H9 (cell line): ENCODE results near the gene ANKRD11. TPM values are rescaled to one million over a fixed set of nuclear protein-coding genes. Genes with fewer than 3 reads are reported as not detected.

ENCODE experiments used
- DNase-seq: peaks from one replicate; pipeline ENCODE4 v3.0.0-alpha.2; 2017
- H2AFZ ChIP-seq: one replicate; pipeline ENCODE4 v1.6.1; 2013; ENCODE audit warnings: mild to moderate bottlenecking, low read length, control low read depth, moderate library complexity
- H2AK5ac ChIP-seq: 2 replicates; pipeline ENCODE4 v1.6.1; 2013; ENCODE audit warnings: low read length, control low read depth, mixed read lengths; ENCODE audit not compliant: insufficient read length
- H2BK120ac ChIP-seq: one replicate; pipeline ENCODE4 v1.6.1; 2013; ENCODE audit warnings: low read depth, mild to moderate bottlenecking, low read length, control low read depth, inconsistent platforms; ENCODE audit not compliant: poor library complexity, severe bottlenecking
- H2BK12ac ChIP-seq: 2 replicates; pipeline ENCODE4 v1.6.1; 2013; ENCODE audit warnings: low read length, control low read depth, mixed read lengths, low read depth; ENCODE audit not compliant: insufficient read length
- H2BK15ac ChIP-seq: 2 replicates; pipeline ENCODE4 v1.6.1; 2013; ENCODE audit warnings: low read depth, low read length, control low read depth
- H2BK20ac ChIP-seq: one replicate; pipeline ENCODE4 v1.6.1; 2013; ENCODE audit warnings: low read depth, mild to moderate bottlenecking, low read length, control low read depth, inconsistent platforms; ENCODE audit not compliant: poor library complexity, severe bottlenecking
- H2BK5ac ChIP-seq: 2 replicates; pipeline ENCODE4 v1.6.1; 2013; ENCODE audit warnings: low read length, control low read depth, mixed read lengths; ENCODE audit not compliant: insufficient read length
- H3K14ac ChIP-seq: 2 replicates; pipeline ENCODE4 v1.6.1; 2013; ENCODE audit warnings: low read length, control low read depth; ENCODE audit not compliant: insufficient read depth
- H3K18ac ChIP-seq: 2 replicates; pipeline ENCODE4 v1.6.1; 2013; ENCODE audit warnings: low read depth, mild to moderate bottlenecking, mixed read lengths, low read length, control low read depth; ENCODE audit not compliant: insufficient read length
- H3K23ac ChIP-seq: 2 replicates; pipeline ENCODE4 v1.6.1; 2013; ENCODE audit warnings: low read length, control low read depth, mixed read lengths, low read depth; ENCODE audit not compliant: insufficient read length
- H3K23me2 ChIP-seq: 2 replicates; pipeline ENCODE4 v1.6.1; 2013; ENCODE audit warnings: low read depth, mild to moderate bottlenecking, mixed read lengths, low read length, control low read depth; ENCODE audit not compliant: insufficient read length, poor library complexity, severe bottlenecking
- H3K27ac ChIP-seq: 2 replicates; pipeline ENCODE4 v1.5.1; 2013; ENCODE audit warnings: low read length, control low read depth, mixed read lengths, low read depth; ENCODE audit not compliant: insufficient read length
- H3K27me3 ChIP-seq: 2 replicates; pipeline ENCODE4 v1.6.1; 2013; ENCODE audit warnings: low read length, control low read depth, inconsistent platforms; ENCODE audit not compliant: insufficient read depth
- H3K4ac ChIP-seq: 2 replicates; pipeline ENCODE4 v1.6.1; 2013; ENCODE audit warnings: low read depth, mild to moderate bottlenecking, control low read depth, inconsistent platforms, low read length, moderate library complexity
- H3K4me1 ChIP-seq: 2 replicates; pipeline ENCODE4 v1.6.1; 2013; ENCODE audit warnings: low read length, control low read depth, inconsistent platforms; ENCODE audit not compliant: insufficient read depth
- H3K4me2 ChIP-seq: 2 replicates; pipeline ENCODE4 v1.6.1; 2013; ENCODE audit warnings: low read length, control low read depth, mixed read lengths; ENCODE audit not compliant: insufficient read length, insufficient read depth
- H3K56ac ChIP-seq: 2 replicates; pipeline ENCODE4 v1.6.1; 2013; ENCODE audit warnings: low read depth, mild to moderate bottlenecking, mixed read lengths, low read length, control low read depth; ENCODE audit not compliant: insufficient read length
- H3K79me1 ChIP-seq: 2 replicates; pipeline ENCODE4 v1.6.1; 2013; ENCODE audit warnings: low read depth, mild to moderate bottlenecking, moderate library complexity, low read length, control low read depth, inconsistent platforms; ENCODE audit not compliant: insufficient read depth, poor library complexity, severe bottlenecking
- H3K79me2 ChIP-seq: 2 replicates; pipeline ENCODE4 v1.6.1; 2013; ENCODE audit warnings: low read length, control low read depth, inconsistent platforms; ENCODE audit not compliant: insufficient read depth
- H3K9ac ChIP-seq: 2 replicates; pipeline ENCODE4 v1.6.1; 2013; ENCODE audit warnings: low read length, control low read depth, mixed read lengths; ENCODE audit not compliant: insufficient read length; ENCODE audit errors: extremely low read depth
- H3K9me3 ChIP-seq: one replicate; pipeline ENCODE4 v1.6.1; 2013; ENCODE audit warnings: low read depth, low read length, inconsistent platforms; ENCODE audit not compliant: control insufficient read depth
- H3T11ph ChIP-seq: one replicate; pipeline ENCODE4 v1.6.1; 2013; ENCODE audit warnings: mild to moderate bottlenecking, low read length, control low read depth, inconsistent platforms
- H4K20me1 ChIP-seq: one replicate; pipeline ENCODE4 v1.6.1; 2013; ENCODE audit not compliant: control insufficient read depth, insufficient read length, insufficient read depth
- H4K5ac ChIP-seq: 2 replicates; pipeline ENCODE4 v1.6.1; 2013; ENCODE audit warnings: low read depth, mild to moderate bottlenecking, mixed read lengths, low read length, control low read depth; ENCODE audit not compliant: insufficient read length
- H4K8ac ChIP-seq: replicated peaks from 2 replicates; pipeline ENCODE4 v1.6.1; 2013; ENCODE audit warnings: low read length, control low read depth, mixed read lengths, low read depth; ENCODE audit not compliant: insufficient read length
- H4K91ac ChIP-seq: 2 replicates; pipeline ENCODE4 v1.6.1; 2013; ENCODE audit warnings: low read depth, mild to moderate bottlenecking, moderate library complexity, mixed read lengths, low read length, control low read depth; ENCODE audit not compliant: insufficient read length
- H3K27ac Mint-ChIP-seq, 3 experiments: 2 replicates in 2 of 3; 3 replicates in 1 of 3; pipeline ENCODE4 v1.8.0; 2020 to 2021; ENCODE audit warnings: mixed read lengths in 3 of 3, mild to moderate bottlenecking in 1 of 3, moderate library complexity in 1 of 3
- H3K27me3 Mint-ChIP-seq: 2 replicates; pipeline ENCODE4 v1.8.0; 2021; ENCODE audit warnings: low read depth, mild to moderate bottlenecking, moderate library complexity, mixed read lengths
- H3K36me3 Mint-ChIP-seq, 3 experiments: 2 replicates in 2 of 3; 3 replicates in 1 of 3; pipeline ENCODE4 v1.8.0; 2020 to 2021; ENCODE audit warnings: low read depth in 3 of 3, mixed read lengths in 3 of 3; ENCODE audit not compliant: insufficient read depth in 1 of 3
- H3K4me1 Mint-ChIP-seq, 2 experiments: 2 replicates each; pipeline ENCODE4 v1.8.0; 2020; ENCODE audit warnings: mixed read lengths in 2 of 2
- H3K4me3 Mint-ChIP-seq, 2 experiments: 2 replicates in 1 of 2; 3 replicates in 1 of 2; pipeline ENCODE4 v1.8.0; 2020 to 2021; ENCODE audit warnings: mild to moderate bottlenecking in 2 of 2, mixed read lengths in 2 of 2, moderate library complexity in 1 of 2
- H3K9me3 Mint-ChIP-seq, 2 experiments: 2 replicates in 1 of 2; 3 replicates in 1 of 2; pipeline ENCODE4 v1.8.0; 2020; ENCODE audit warnings: mild to moderate bottlenecking in 2 of 2, mixed read lengths in 2 of 2, moderate library complexity in 1 of 2
- CTCF ChIP-seq: fragments of 200-600 bp; sonication (generic); conservative IDR thresholded peaks from 3 replicates; pipeline ENCODE4 v1.8.0; 2021; ENCODE audit warnings: antibody characterized with exemption, mild to moderate bottlenecking
- WGBS: extraction: QIAGEN DNeasy Blood & Tissue Kit; methylation state at CpG from one replicate; pipeline ENCODE4 v1.1.7; 2013; ENCODE audit warnings: missing lambda C conversion rate, low lambda C conversion rate, mixed read lengths; ENCODE audit not compliant: insufficient read length; ENCODE audit errors: extremely low coverage; 5-methylcytosine and 5-hydroxymethylcytosine counted together
- total RNA-seq: library from RNA; stranded (reverse); gene quantifications from 2 replicates; pipeline ENCODE4 v1.2.1, GENCODE V29; 2021

ANKRD11 gene
- total RNA-seq, 1 experiment from 2014 or later = 181 TPM

- no peak overlapping the region for H3K14ac ChIP-seq
- H2AFZ ChIP-seq = no peak overlapping the region
- no peak overlapping the region for H3K4ac ChIP-seq
- H3K79me2 ChIP-seq = peaks cover 88% of the 10 kb centered on the region
- H3K23me2 ChIP-seq = no peaks in the 10 kb centered on the region
- no peak overlapping the region for H2BK20ac ChIP-seq
- Mint-ChIP-seq H3K9me3 (no peaks in the 10 kb centered on the region), H3K4me3 (no peak overlapping the region), H3K27me3 (no peaks in the 10 kb centered on the region; the same call in 1 of the 2 replicates), H3K4me1 (peaks cover 62 to 70% of the 10 kb centered on the region in 2 experiments), H3K27ac (peak overlapping the region; percentile 0 to 44 (median 3); a peak in 5 of 7 replicates), H3K36me3 (peaks cover 2 to 5% (median 4%) of the 10 kb centered on the region in 3 experiments; a peak in 2 of 7 replicates)
- no peaks in the 10 kb centered on the region for H3K9me3 ChIP-seq
- no peak overlapping the region for H2BK5ac ChIP-seq
- H2AK5ac ChIP-seq = no peak overlapping the region
- H4K5ac ChIP-seq = no peak overlapping the region
- no peak overlapping the region for H3K27ac ChIP-seq
- no peak overlapping the region for H3K18ac ChIP-seq
- no peak for DNase-seq
- H4K91ac ChIP-seq = no peak overlapping the region
- H4K20me1 ChIP-seq = peaks cover 5% of the 10 kb centered on the region
- no peak overlapping the region for H3K9ac ChIP-seq
- no peak overlapping the region for H3K23ac ChIP-seq
- TF ChIP-seq CTCF = no peak
- no peak overlapping the region for H2BK12ac ChIP-seq
- H3K56ac ChIP-seq = no peak overlapping the region
- no CpG with 5 or more reads among the region's 5 CpGs for WGBS
- H3K27me3 ChIP-seq = no peaks in the 10 kb centered on the region
- no peak overlapping the region for H2BK15ac ChIP-seq
- peaks cover 5% of the 10 kb centered on the region; the same call in 1 of the 2 replicates for H3K4me1 ChIP-seq
- no peak overlapping the region for H2BK120ac ChIP-seq
- no peak overlapping the region for H3K4me2 ChIP-seq
- H3T11ph ChIP-seq = no peak overlapping the region
- no peak overlapping the region for H4K8ac ChIP-seq
- peaks cover 6% of the 10 kb centered on the region for H3K79me1 ChIP-seq
Observed at GRCh38 chr16:89476379-89476778, 14.0 kb downstream of the ANKRD11 start.
